Measurements from ENCODE around the gene MIOX. TPM values are rescaled to one million over a fixed set of nuclear protein-coding genes. Genes with fewer than 3 reads are reported as not detected.

Gene MIOX
- total RNA-seq, 1 donor from 2014 or later = not detected

- no peak for TF ChIP-seq CTCF (IDR thresholded peaks at IDR 0.05)
- Histone ChIP-seq H3K4me1 (peaks cover 45% of the 10 kb centered on the region), H3K27ac (peak overlapping the region; percentile 93), H3K9me3 (no peaks in the 10 kb centered on the region), H3K36me3 (peaks cover 21% of the 10 kb centered on the region), H3K27me3 (ENCODE audit: low read depth) (no peaks in the 10 kb centered on the region), H3K4me3 (peak overlapping the region; percentile 79)
- ATAC-seq (peak; percentile 5 to 12), DNase-seq (peak; percentile 85)
- intact Hi-C loops (cut with DNase I) = no loop called here
Measured at GRCh38 chr22:50526834-50527801, 40.5 kb downstream of the MIOX start.

- intact Hi-C loops (cut with DNase I) = no loop called here
- Histone ChIP-seq H3K36me3 (peaks cover 12% of the 10 kb centered on the region), H3K4me3 (peak overlapping the region; percentile 79), H3K27me3 (ENCODE audit: low read depth) (no peaks in the 10 kb centered on the region), H3K27ac (peak overlapping the region; percentile 93), H3K9me3 (no peaks in the 10 kb centered on the region), H3K4me1 (peaks cover 53% of the 10 kb centered on the region)
- DNase-seq (peak; percentile 46), ATAC-seq (no peak)
- TF ChIP-seq CTCF (IDR thresholded peaks at IDR 0.05) = no peak
Measured at GRCh38 chr22:50527921-50528681, 41.4 kb downstream of the MIOX start.

- DNase-seq (peak; percentile 64), ATAC-seq (no peak)
- H3K9me3 ChIP-seq = no peaks in the 10 kb centered on the region
- H3K27ac ChIP-seq = peak overlapping the region; percentile 100
- TF ChIP-seq CTCF (IDR thresholded peaks at IDR 0.05) = no peak
- peaks cover 4% of the 10 kb centered on the region for H3K36me3 ChIP-seq
- H3K4me1 ChIP-seq = peaks cover 58% of the 10 kb centered on the region
- intact Hi-C loops (cut with DNase I) = no loop called here
- H3K27me3 ChIP-seq (ENCODE audit: low read depth) = no peaks in the 10 kb centered on the region
- H3K4me3 ChIP-seq = peak overlapping the region; percentile 79
Measured at GRCh38 chr22:50528682-50529415, 42.2 kb downstream of the MIOX start.

GRCh38 chr22:50529416-50529896 lies 42.8 kb downstream of the MIOX start:
- peak overlapping the region; percentile 100 for H3K27ac ChIP-seq
- ATAC-seq (no peak), DNase-seq (peak; percentile 65)
- no peak for TF ChIP-seq CTCF (IDR thresholded peaks at IDR 0.05)
- H3K9me3 ChIP-seq = no peaks in the 10 kb centered on the region
- H3K4me3 ChIP-seq = peak overlapping the region; percentile 79
- intact Hi-C loops (cut with DNase I) = no loop called here
- no peaks in the 10 kb centered on the region for H3K27me3 ChIP-seq (ENCODE audit: low read depth)
- peaks cover 58% of the 10 kb centered on the region for H3K4me1 ChIP-seq
- no peaks in the 10 kb centered on the region for H3K36me3 ChIP-seq

Measured in lower lobe of right lung (tissue), 2 donors.